ENCODE results near the gene PRKCH. TPM values are rescaled to one million over a fixed set of nuclear protein-coding genes. Genes with fewer than 3 reads are reported as not detected.

The PRKCH gene
- total RNA-seq, 1 donor from 2014 or later, result 0.30 TPM

- DNase-seq (ENCODE audit: low read depth, low spot score), result no peak
- no peak overlapping the region for H3K27ac Mint-ChIP-seq (ENCODE audit: unreplicated experiment)
- no peaks in the 10 kb centered on the region for H3K36me3 Mint-ChIP-seq (ENCODE audit: low read depth)
Observed at GRCh38 chr14:61420326-61420725, 98.9 kb downstream of the PRKCH start.

GRCh38 chr14:61421212-61421923 lies 100.0 kb downstream of the PRKCH start:
- no peak overlapping the region for H3K4me3 Mint-ChIP-seq
- H3K36me3 Mint-ChIP-seq (ENCODE audit: low read depth), result no peaks in the 10 kb centered on the region
- no peak for DNase-seq (ENCODE audit: low read depth, low spot score)
- no peaks in the 10 kb centered on the region for H3K27me3 Mint-ChIP-seq (ENCODE audit: low read depth)
- H3K9me3 Mint-ChIP-seq, result peaks cover 2% of the 10 kb centered on the region
- TF ChIP-seq CTCF (conservative IDR thresholded peaks at IDR 0.05), result no peak
- H3K4me1 Mint-ChIP-seq, result peaks cover 4% of the 10 kb centered on the region
- H3K27ac Mint-ChIP-seq (ENCODE audit: unreplicated experiment), result no peak overlapping the region

More at GRCh38 chr14:61420326-61420725, 98.9 kb downstream of the PRKCH start:
- TF ChIP-seq CTCF (conservative IDR thresholded peaks at IDR 0.05), result no peak
- Mint-ChIP-seq H3K4me3 (no peak overlapping the region), H3K9me3 (no peaks in the 10 kb centered on the region), H3K4me1 (peaks cover 4% of the 10 kb centered on the region), H3K27me3 (ENCODE audit: low read depth) (no peaks in the 10 kb centered on the region)

- Mint-ChIP-seq H3K4me3 (no peak overlapping the region), H3K36me3 (ENCODE audit: low read depth) (no peaks in the 10 kb centered on the region), H3K4me1 (no peaks in the 10 kb centered on the region), H3K27ac (ENCODE audit: unreplicated experiment) (no peak overlapping the region), H3K27me3 (ENCODE audit: low read depth) (no peaks in the 10 kb centered on the region), H3K9me3 (peaks cover 9% of the 10 kb centered on the region)
- no peak for DNase-seq (ENCODE audit: low read depth, low spot score)
- no peak for TF ChIP-seq CTCF (conservative IDR thresholded peaks at IDR 0.05)
Observed at GRCh38 chr14:61426048-61426447, 104.7 kb downstream of the PRKCH start.

GRCh38 chr14:61428261-61428660 lies 106.9 kb downstream of the PRKCH start:
- no peak overlapping the region for H3K4me3 Mint-ChIP-seq
- H3K9me3 Mint-ChIP-seq, result peaks cover 13% of the 10 kb centered on the region
- H3K4me1 Mint-ChIP-seq, result no peaks in the 10 kb centered on the region
- no peak overlapping the region for H3K27ac Mint-ChIP-seq (ENCODE audit: unreplicated experiment)
- no peaks in the 10 kb centered on the region for H3K36me3 Mint-ChIP-seq (ENCODE audit: low read depth)
- TF ChIP-seq CTCF (conservative IDR thresholded peaks at IDR 0.05), result no peak
- no peak for DNase-seq (ENCODE audit: low read depth, low spot score)
- H3K27me3 Mint-ChIP-seq (ENCODE audit: low read depth), result peaks cover 6% of the 10 kb centered on the region

- Mint-ChIP-seq H3K36me3 (ENCODE audit: low read depth) (no peaks in the 10 kb centered on the region), H3K27ac (ENCODE audit: unreplicated experiment) (no peak overlapping the region), H3K4me3 (no peak overlapping the region), H3K4me1 (no peaks in the 10 kb centered on the region), H3K9me3 (peaks cover 13% of the 10 kb centered on the region), H3K27me3 (ENCODE audit: low read depth) (peaks cover 12% of the 10 kb centered on the region)
- no peak for TF ChIP-seq CTCF (conservative IDR thresholded peaks at IDR 0.05)
- no peak for DNase-seq (ENCODE audit: low read depth, low spot score)
Observed at GRCh38 chr14:61429316-61429715, 107.9 kb downstream of the PRKCH start.
